Prostate gland (tissue), 2 donors: ENCODE data around the gene DNM3. TPM values are rescaled to one million over a fixed set of nuclear protein-coding genes. Genes with fewer than 3 reads are reported as not detected.

ENCODE experiments used
- DNase-seq: peaks from one replicate; pipeline ENCODE4 v3.0.0-alpha.2; 2019; ENCODE audit warnings: low spot score
- H3K27ac ChIP-seq, 2 donors: fragments of 200-600 bp; sonication (generic); 2 replicates each; pipeline ENCODE4 v1.5.1; 2017 to 2019
- H3K27me3 ChIP-seq: fragments of 200-600 bp; sonication (generic); replicated peaks from 2 replicates; pipeline ENCODE4 v1.5.1; 2019; ENCODE audit not compliant: insufficient read depth
- H3K36me3 ChIP-seq, 2 donors: fragments of 200-600 bp; sonication (generic); 1 replicate in 1 of 2; 2 replicates in 1 of 2; pipeline versions ENCODE4 v1.5.1 to v1.8.1; 2017 to 2019
- H3K4me1 ChIP-seq: fragments of 200-600 bp; sonication (generic); replicated peaks from 2 replicates; pipeline ENCODE4 v1.5.1; 2019
- H3K4me3 ChIP-seq, 2 donors: fragments of 200-600 bp; sonication (generic); 2 replicates each; pipeline ENCODE4 v1.5.1; 2017 to 2019
- H3K9me3 ChIP-seq: fragments of 200-600 bp; sonication (generic); 2 replicates; pipeline ENCODE4 v1.5.1; 2017
- CTCF ChIP-seq, 4 experiments: fragments of 200-600 bp in 2 of 4; fragments of 450-650 bp in 2 of 4; sonication (generic) in 2 of 4; IDR thresholded peaks; 1 replicate in 3 of 4; 2 replicates in 1 of 4; pipeline ENCODE4 v1.5.1; 2016 to 2019; ENCODE audit warnings: antibody characterized with exemption in 4 of 4, mild to moderate bottlenecking in 2 of 4, moderate library complexity in 2 of 4
- POLR2A ChIP-seq: fragments of 450-650 bp; IDR thresholded peaks from one replicate; pipeline ENCODE4 v1.6.1; 2016; ENCODE audit warnings: antibody characterized with exemption, mild to moderate bottlenecking
- POLR2AphosphoS5 ChIP-seq: sonication (generic); formaldehyde crosslinking; IDR thresholded peaks from one replicate; pipeline ENCODE4 v1.6.1; 2017; ENCODE audit warnings: antibody characterized with exemption
- WGBS: methylation state at CpG from one replicate; pipeline ENCODE4 v1.1.5; 2018; 5-methylcytosine and 5-hydroxymethylcytosine counted together
- intact Hi-C: fragments of 100-400 bp; cut with DNase I; formaldehyde crosslinking; loops from one replicate; pipeline ENCODE4 v1.14.2; 2022
- total RNA-seq, 2 donors: library from RNA; depleted of rRNA; stranded (reverse); fragments of >200 nt; gene quantifications; one replicate each; pipeline ENCODE4 v1.1.0, GENCODE V29; 2016

DNM3 gene
- total RNA-seq, 2 donors from 2014 or later: 2.3 to 5.3 TPM

- no peak overlapping the region for H3K27ac ChIP-seq
- TF ChIP-seq POLR2AphosphoS5: no peak
- no peak for TF ChIP-seq POLR2A
- TF ChIP-seq CTCF (IDR thresholded peaks at IDR 0.05): no peak
- WGBS: 30% methylated on average over 1 of the region's 1 CpG
- H3K36me3 ChIP-seq: no peaks in the 10 kb centered on the region
- H3K4me3 ChIP-seq: no peak overlapping the region
- intact Hi-C loops: no loop called here
- H3K27me3 ChIP-seq: no peaks in the 10 kb centered on the region
- DNase-seq: no peak
- no peaks in the 10 kb centered on the region for H3K9me3 ChIP-seq
- H3K4me1 ChIP-seq: no peaks in the 10 kb centered on the region
Measured at GRCh38 chr1:172278478-172278877, 437.2 kb downstream of the DNM3 start.

DNA sequence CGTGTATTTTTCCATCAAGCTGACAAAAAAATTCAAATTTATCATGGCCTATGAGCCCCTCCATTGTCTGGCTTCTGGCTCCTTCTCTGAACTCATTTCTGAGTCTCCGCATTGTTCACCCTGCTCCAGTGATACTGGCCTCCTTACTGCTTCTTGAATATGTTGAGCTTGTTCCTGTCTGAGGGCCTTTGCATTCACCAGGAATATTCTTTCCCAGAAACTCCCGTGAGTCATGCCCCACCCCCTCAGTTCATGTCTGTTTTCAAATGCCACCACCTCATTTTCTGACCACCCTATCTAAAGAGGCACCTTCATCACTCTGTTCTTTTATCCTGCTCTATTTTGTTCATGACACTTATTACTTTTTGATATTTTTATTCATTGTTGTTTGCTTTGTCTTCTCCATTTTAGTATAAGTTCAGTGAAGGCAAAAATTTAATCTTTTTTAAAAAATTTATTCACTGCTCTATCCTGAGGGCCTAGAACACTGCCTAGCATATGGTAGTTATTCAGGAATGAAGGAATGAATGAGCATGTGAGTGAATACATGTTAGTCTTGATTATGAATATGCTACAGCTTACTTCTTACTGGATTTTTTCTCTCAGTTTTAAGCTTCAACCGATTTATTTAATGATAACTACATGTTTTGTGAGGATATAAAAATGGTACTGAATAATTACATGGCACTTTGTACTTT is 438.8 kb downstream of the DNM3 start:
- H3K27ac ChIP-seq: no peak overlapping the region
- no peak overlapping the region for H3K4me3 ChIP-seq
- no peaks in the 10 kb centered on the region for H3K36me3 ChIP-seq
- DNase-seq: no peak
- no peaks in the 10 kb centered on the region for H3K27me3 ChIP-seq
- WGBS: 89% methylated on average over 4 of the region's 4 CpGs
- TF ChIP-seq CTCF (IDR thresholded peaks at IDR 0.05) (no peak), POLR2A (no peak), POLR2AphosphoS5 (no peak)
- intact Hi-C loops: loop anchor here (10.0 kb wide), 1 partner anchor 75 kb away; no protein-coding TSS in a partner anchor
- H3K4me1 ChIP-seq: no peaks in the 10 kb centered on the region
- H3K9me3 ChIP-seq: no peaks in the 10 kb centered on the region

DNA sequence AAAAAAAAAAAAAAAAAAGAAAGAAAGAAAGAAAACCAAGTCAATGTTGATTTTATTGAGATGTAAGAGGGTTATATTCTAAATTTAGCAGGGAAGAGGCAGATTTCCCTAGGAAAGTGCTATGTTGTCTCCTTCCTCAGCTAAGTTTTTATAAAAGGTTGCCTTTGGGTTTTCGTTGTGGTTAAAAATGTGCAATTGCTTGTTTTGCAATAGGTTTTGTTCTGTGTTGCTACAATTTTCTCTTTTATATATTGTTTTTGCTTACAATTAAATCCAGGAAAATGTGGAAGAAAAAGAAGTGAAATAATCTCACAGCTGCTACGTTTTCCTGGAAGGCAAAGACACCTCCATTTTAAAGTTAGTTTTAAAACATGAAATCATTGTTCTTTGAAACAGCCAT is 442.5 kb downstream of the DNM3 start:
- H3K9me3 ChIP-seq: no peaks in the 10 kb centered on the region
- H3K36me3 ChIP-seq: no peaks in the 10 kb centered on the region
- H3K27me3 ChIP-seq: no peaks in the 10 kb centered on the region
- WGBS: 87% methylated on average over 2 of the region's 2 CpGs
- H3K4me3 ChIP-seq: no peak overlapping the region
- no peaks in the 10 kb centered on the region for H3K4me1 ChIP-seq
- TF ChIP-seq POLR2AphosphoS5 (no peak), CTCF (IDR thresholded peaks at IDR 0.05) (no peak), POLR2A (no peak)
- intact Hi-C loops: loop anchor here (10.0 kb wide), 1 partner anchor 71 kb away; no protein-coding TSS in a partner anchor
- no peak for DNase-seq
- H3K27ac ChIP-seq: no peak overlapping the region

GRCh38 chr1:172286629-172287076 is 445.4 kb downstream of the DNM3 start:
- TF ChIP-seq POLR2A (no peak), POLR2AphosphoS5 (no peak), CTCF (IDR thresholded peaks at IDR 0.05) (no peak)
- Histone ChIP-seq H3K27ac (no peak overlapping the region), H3K36me3 (no peaks in the 10 kb centered on the region), H3K27me3 (no peaks in the 10 kb centered on the region), H3K4me1 (no peaks in the 10 kb centered on the region), H3K4me3 (no peak overlapping the region), H3K9me3 (no peaks in the 10 kb centered on the region)
- 54% methylated on average over 2 of the region's 2 CpGs for WGBS
- no peak for DNase-seq
- intact Hi-C loops: loop anchor here (10.0 kb wide), 1 partner anchor 68 kb away; no protein-coding TSS in a partner anchor

GRCh38 chr1:172287208-172287607 is 445.9 kb downstream of the DNM3 start:
- no peak for DNase-seq
- Histone ChIP-seq H3K27ac (no peak overlapping the region), H3K36me3 (no peaks in the 10 kb centered on the region), H3K4me3 (no peak overlapping the region), H3K9me3 (no peaks in the 10 kb centered on the region), H3K4me1 (no peaks in the 10 kb centered on the region), H3K27me3 (no peaks in the 10 kb centered on the region)
- intact Hi-C loops: loop anchor here (10.0 kb wide), 1 partner anchor 68 kb away; no protein-coding TSS in a partner anchor
- no peak for TF ChIP-seq POLR2AphosphoS5
- TF ChIP-seq CTCF (IDR thresholded peaks at IDR 0.05): no peak
- no peak for TF ChIP-seq POLR2A
